Myocyte (in vitro differentiated cells): ENCODE measurements around the gene TSPAN13. TPM values are rescaled to one million over a fixed set of nuclear protein-coding genes. Genes with fewer than 3 reads are reported as not detected.
A peak's percentile ranks its signal among the peaks of the same experiment; 100 is the strongest.

Experiments
- DNase-seq: peaks from one replicate; pipeline ENCODE4 v3.0.0-alpha.2; 2012; ENCODE audit warnings: low read depth
- total RNA-seq: library from RNA; depleted of rRNA; stranded (reverse); fragments of >200 nt; gene quantifications from 2 replicates; pipeline ENCODE4 v1.2.3, GENCODE V29; 2014

The TSPAN13 gene
- total RNA-seq, 1 donor from 2014 or later: 14.8 TPM

DNA sequence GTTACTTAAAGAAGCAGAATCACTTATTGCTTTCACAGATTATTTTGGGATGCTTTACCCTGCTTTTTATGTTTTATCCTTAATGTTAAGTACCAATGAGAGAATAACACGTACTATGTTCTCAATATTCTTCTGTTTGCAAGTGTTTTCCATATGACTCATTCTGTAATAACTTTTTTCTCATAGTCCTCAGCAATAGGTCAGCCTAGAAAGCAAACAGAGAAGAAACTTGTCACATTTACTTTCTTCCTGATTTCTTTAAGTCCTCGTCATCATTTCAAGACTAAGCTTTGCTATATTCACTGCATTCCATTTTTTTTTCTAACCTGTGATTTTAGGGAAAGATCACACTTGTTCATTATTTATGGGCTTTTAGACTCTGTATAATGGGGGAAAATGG is 58.0 kb downstream of the TSPAN13 start:
- peak; percentile 19 for DNase-seq

DNA sequence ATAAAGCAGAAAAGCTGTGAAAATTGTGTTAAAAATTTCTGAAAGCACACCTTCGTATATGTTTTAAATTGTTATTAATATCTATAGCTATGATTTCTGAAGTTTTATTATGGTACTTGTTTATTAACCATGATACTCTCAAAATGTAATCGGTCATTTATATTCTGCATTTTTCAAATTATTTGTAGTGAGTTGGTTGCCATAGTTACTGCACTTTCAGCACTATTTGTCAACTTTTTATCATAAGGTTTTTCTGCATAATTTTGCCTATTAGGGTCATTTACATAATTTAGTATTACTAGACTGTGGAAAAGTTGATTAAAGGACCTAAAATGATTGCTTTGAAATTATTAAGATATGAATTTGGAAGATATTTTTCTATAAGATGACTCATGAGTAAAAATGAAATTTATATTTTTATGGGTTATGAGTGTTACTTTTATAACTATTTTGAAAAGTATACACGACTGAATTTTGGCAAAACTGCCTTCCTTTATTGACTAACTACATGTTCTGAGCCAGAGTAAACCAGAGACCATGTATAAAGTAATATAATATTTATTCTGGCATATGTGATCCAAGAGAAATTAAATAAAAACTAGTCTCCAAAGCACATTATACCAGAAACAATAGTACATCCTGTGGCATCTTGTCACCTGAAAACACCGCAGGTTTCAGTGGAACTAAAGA is 59.1 kb downstream of the TSPAN13 start:
- DNase-seq: no peak

DNA sequence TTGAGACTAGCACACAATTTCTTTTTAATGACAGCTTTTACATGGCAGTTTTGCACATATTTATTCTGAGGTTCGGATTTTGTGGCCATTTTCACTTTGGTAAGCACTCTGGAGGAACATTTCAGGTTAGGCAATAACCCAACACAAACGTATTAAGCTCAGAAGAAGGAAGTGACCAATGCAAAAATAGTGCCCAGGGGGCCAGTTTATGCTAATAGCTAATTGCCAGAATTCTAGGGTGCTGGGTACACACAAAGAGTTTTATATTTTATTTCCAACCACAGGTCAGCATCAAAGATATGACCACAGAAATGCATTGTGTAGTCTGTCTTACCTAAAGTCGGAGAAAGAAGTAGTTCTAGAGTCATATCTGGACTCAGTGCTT is 59.7 kb downstream of the TSPAN13 start:
- no peak for DNase-seq

DNA sequence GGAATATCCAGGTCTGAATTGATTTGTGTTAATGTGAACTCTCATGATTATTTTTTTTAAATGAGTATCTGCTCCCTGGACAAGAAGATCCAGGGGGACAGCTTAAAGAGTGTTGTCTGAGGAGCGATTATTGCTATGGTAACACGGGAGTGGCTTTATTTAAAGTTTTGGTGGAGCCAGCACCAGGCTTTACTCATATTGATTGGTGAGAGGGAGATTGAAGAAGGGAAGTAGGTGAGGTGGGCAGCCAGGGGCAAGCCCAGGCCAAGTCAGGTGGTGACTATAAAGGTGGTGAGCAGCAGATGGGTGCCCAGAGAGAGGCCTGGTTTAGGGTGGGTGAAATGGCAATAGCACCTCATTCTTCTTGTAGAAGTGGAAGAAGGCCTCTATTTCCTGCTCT is 61.4 kb downstream of the TSPAN13 start:
- no peak for DNase-seq

DNA sequence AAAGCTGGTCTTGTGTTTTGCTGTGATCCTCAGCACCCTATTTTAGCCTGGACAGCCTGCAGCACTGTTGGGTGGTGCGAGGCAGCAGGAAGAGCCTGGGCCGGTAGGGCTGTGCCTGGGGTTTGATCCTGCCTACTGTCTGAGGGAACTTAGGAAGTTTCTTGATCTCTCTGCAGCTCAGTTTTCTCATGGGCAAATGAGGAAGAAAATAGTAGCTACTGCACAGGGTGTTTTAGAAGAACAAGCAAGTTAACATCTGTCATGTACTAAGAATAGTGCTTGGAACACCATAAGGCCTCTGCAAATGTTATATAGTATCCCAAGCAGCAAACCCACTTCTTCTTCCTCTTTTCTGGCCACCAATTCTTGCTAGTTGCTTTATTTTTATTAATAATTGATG is 63.3 kb downstream of the TSPAN13 start:
- peak; percentile 39 for DNase-seq

DNA sequence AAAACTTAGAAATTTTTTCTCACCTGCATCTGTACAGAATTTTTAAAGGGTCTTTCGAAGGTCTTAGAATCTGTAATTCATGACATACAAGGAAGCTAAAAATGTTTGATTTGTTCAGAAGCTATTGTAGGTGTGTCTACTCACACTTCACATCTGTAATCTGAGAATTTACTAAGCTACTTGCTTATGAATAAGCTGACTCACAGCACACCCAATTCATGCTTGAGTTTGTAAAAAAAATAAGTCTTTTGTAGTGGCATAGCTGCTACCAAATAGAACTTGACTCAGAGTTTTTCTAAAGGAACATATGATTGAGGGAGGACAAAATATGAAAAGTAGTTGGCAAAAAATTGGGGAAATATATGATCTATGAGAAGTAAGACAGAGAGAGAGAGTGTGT is 64.0 kb downstream of the TSPAN13 start:
- peak; percentile 48 for DNase-seq

DNA sequence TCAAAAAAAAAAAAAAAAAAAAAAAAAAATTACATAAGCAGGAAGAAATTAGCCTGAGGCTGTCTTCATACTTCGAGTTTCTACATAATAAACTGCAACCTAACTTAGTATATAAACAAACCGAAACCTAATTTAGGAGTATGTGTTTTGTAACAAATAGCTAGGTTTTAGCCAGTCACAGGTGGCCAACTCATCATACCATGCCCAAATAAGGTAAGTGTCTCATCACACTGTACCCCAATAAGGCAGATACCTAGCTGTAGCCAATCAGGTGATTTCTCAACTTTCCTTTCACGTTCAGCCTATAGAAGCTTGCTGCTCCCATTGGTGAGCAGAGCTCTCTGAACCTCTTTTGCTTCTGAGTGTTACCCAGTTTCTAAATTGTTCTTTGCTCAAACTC is 65.2 kb downstream of the TSPAN13 start:
- no peak for DNase-seq

DNA sequence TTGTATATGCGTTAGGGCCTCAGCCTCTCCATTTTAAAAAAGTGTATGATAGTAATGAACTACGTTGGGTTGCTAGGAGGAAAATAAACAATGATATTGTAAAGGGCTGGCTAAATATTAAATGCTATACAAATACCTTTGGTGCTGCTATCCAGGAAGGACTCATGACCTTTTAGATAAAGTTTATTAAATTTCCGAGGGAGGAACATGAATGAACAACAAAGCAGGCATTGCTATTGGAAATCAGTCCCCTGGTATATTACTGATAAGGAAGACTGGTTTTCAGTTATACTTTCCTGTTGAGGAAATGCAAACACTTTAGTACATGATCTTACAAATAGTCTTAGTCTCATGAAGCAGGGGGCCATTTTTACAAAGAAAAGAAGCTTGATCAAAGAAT is 68.5 kb downstream of the TSPAN13 start:
- no peak for DNase-seq

DNA sequence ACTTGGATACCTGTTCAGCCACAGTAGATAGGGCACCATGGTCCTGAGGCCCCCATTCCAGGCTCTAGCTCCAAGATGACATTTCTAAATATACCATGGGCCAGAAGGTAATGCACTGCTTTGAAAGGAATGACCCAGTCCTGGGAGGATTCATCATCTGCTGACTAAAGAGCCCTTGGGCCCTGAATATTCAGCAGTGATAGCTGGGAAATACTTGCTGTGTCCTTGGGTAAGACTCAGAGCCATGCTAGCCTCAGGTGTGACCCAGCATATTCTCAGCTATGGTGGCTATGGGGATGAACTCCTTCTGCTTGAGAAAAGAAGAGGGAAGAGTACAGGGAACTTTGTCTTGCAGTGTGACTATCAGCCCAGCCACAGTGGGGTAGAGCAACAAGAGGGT is 72.5 kb downstream of the TSPAN13 start:
- DNase-seq: no peak

DNA sequence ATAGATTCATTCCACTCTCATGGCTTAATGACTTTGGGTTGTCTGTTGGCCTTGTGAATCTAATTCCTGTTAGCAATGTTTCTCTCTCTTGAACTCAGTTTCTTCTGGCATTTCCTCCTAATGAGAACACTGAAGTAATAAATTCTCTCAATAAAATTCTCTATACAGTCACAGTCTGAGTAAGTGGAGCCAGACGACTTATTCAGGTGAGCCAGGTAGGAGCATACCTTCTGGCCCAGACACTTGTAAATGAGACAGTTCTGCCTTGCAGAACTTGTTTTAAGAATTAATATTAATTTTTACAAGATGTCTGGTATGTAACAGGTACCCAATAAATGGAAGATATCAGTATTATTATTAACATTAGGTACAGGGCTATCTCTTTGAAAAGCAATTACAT is 79.8 kb downstream of the TSPAN13 start:
- DNase-seq: no peak

Other genes starting within 250 kb of the TSPAN13 start
- gene LRRC72, start 226.9 kb upstream of the TSPAN13 start, total RNA-seq: not detected in 2 replicates
- 23.4 and 29.2 TPM in 2 replicates for gene ANKMY2, start 108.0 kb upstream of the TSPAN13 start, total RNA-seq
- 53.4 and 166 TPM in 2 replicates for gene BZW2, start 107.6 kb upstream of the TSPAN13 start, total RNA-seq
- gene AGR2, start 51.2 kb downstream of the TSPAN13 start, total RNA-seq: not detected in 2 replicates
- not detected in 2 replicates for gene AGR3, start 128.2 kb downstream of the TSPAN13 start, total RNA-seq